HG03521 (cell line): Measurements from ENCODE around the gene ANK2.
A peak's percentile ranks its signal among the peaks of the same experiment; 100 is the strongest.

ENCODE experiments used
- ATAC-seq: cut with Tn5 transposase; IDR thresholded peaks from one replicate; pipeline ENCODE4 v1.9.1; 2021; ENCODE audit warnings: mild to moderate bottlenecking, moderate library complexity; ENCODE audit not compliant: unreplicated experiment

ANK2 gene

DNA sequence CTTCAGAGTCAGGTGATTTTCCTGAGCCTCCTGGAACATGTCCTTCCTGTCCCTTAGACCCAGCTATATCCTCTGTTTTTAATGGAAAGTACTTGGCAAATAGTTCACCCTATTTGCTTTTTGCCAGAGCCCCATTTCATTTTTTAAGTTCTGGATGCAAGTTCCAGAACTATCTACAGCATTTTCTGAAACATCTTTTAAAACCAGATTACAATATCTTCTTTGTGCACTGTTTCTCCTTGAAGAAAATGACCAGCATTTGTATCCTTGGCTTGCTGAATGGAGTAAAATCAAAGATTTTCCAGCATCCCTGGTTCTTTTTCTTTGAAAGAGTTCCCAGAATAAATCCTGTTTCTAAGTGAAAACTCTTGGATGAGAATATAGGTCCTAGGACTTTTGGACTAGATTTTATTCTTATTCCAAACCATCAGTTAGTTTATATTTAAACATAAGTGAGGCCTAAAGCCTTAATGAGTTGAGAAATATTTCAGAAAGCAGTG, 224.3 kb downstream of the ANK2 start:
- ATAC-seq: no peak

DNA sequence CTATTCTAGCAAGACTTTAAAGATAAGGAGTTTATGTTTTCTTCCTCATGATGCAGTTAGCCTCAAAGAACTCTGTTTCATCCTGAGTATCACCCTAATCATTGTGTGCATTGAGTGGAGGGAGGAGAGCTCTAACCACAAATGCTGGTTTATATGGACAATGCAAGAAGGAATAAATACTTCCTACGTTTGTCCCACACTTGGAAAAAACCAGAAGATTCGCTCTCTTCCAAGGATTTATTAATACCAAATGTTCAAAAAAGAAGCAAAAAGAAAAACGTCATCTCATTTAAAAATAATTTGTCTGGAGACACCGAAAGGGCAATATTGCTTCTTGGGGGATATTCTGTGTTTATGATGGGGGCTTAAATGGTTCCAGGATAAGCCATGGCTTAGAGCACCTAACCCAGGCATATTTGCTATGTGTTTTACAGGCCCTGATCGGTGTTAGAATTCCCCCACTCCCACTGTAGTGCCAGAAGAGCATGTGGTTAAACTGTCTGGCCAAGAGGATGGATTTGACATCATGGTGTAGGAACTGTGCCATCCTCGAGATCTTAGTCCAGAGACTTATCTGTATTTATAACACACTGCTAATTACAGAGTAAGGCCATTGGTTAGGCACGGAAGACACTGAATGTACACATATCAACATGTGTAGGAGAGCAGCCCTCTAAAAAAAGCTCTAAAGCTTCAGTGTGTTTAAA, 227.2 kb downstream of the ANK2 start:
- no peak for ATAC-seq

DNA sequence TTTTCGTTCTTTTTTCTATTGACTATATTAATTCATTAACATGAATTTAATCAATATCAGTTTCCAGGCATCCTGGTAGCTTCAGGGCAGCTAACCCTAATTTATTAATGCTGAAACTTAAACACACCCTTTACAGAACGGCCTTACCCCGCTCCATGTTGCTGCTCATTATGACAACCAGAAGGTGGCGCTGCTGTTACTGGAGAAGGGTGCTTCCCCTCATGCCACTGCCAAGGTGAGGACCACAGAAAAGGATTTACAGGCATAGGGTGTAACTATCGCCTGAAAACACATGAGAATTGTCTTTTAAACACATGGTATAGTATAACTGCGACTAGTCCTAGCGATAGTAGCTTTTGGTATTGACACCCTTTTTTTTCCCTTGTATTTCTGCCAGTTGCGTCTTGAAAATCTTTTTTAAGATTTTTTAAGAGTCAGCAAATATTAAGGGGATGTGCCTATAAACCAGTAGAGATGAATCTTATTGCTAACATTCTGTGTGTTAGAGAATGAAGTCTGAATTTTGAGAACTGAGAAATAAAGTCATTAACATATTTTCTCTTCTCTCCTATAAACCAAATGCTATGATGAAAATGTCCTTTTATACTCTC, 229.0 kb downstream of the ANK2 start:
- peak; percentile 99 for ATAC-seq

DNA sequence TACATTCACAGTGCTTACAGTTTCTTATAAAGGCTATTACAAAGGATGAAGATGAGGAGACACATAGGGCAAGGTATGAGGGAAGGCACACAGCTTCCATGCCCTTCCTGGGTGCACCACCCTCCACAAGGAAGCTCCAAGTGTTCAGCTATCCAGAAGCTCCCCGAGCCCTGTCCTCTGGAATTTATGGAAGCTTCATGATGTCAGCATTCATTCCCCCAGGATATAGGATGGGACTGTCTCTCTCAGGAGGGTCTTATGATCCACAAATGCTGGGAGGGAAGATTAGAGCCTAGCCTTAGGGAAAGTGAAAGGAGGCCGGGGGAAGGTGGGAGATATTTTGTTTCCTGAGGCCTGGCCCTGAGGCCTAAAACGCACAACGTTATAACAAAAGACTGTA, 236.0 kb downstream of the ANK2 start:
- no peak for ATAC-seq

DNA sequence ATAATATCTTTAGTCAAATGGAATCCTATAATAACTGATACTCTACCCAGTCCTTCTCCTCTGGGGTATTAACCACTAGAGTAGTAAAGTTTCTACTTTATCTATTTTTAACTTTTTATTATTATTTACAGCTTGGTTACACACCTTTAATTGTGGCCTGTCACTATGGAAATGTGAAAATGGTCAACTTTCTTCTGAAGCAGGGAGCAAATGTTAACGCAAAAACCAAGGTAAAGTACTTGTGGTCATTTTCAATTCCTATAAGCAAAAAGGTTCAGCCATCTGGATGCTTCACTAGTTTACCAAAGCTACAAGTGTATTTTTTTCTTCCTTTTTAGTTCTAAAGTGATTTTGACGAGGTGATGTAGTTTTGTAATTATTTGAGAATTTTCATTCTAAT, 238.8 kb downstream of the ANK2 start:
- no peak for ATAC-seq

DNA sequence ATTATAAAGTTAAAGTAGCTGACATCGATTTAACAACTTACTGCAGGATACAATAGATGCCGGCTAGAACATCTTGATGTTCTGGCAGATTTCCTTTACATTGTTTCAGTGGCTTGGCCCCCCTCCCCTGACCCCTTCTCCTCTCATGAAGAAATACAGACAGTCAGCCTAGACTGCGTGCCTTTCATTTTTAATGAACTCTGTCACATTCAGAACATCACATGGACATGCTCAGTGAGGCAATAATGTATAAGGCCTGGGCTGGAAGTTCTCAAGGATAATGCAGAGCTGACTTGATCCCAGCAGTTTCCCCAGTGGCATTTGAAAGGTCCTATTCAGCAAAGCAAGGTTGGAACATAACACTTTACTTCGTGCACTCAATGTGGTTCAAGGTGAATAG, 239.2 kb downstream of the ANK2 start:
- no peak for ATAC-seq

DNA sequence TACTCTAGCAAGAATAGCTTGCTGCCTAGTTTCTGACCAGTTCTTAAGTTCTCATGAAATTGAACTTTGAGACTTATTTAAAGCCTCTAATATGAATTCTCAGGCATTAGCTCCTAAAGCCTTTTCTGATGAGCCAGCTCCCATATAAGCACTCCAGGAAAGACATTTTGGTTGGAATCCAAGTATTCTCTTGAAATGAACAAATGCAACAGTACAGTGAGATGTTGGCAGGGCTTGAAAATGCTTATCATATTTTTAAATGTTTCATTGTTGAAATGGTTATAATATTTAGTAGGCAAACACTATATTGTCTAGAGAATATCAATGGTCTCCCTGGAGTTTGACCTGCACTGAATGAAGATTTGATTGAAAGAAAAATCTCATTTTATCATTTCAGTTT, 240.3 kb downstream of the ANK2 start:
- no peak for ATAC-seq

DNA sequence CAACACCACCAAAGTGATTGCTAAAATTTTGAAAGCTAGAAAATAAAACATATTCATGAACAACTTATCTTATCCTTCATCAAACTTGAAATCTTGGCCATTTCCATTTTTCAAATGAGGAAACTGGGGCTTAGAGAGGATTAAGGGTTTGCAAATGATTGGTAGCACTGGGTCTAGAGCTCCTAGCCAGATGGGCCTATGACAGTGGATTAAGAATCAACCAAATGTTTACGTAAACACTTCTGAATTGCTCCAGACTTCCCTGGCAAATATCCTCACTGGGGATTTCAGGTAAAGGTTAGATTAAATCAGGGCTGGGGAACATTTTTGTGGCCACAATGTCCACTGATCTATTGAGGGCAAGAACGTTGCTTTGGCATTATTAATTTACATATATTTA, 241.2 kb downstream of the ANK2 start:
- ATAC-seq: no peak

DNA sequence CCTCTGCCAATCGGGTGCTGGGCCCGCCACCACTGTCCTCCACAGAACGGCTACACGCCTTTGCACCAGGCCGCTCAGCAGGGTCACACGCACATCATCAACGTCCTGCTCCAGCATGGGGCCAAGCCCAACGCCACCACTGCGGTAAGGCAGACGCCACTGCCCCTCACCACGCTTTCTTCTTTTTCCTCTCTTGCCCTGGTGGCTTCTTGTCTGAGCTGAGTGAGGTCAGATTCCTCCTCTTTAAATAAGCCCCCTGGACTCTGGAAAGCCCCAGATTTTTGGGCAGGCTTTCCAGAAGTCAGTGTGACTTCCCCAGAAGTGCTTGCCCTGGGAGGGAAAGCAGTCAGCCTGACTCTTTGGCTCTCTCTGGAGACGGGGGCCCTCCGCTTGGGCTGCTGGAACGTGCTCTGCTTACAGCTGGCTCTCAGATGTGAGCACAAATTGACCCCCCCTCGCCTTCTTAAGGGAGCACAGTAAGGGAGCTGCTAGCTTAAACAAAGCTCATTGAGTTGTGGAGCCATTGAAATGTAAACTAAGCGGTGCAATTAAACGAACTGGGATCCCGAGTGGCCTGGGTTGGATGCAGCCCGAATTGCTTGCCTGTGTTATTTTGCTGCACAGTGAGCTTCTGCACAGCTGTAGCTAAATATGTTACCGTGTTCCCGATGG, 243.1 kb downstream of the ANK2 start:
- no peak for ATAC-seq

DNA sequence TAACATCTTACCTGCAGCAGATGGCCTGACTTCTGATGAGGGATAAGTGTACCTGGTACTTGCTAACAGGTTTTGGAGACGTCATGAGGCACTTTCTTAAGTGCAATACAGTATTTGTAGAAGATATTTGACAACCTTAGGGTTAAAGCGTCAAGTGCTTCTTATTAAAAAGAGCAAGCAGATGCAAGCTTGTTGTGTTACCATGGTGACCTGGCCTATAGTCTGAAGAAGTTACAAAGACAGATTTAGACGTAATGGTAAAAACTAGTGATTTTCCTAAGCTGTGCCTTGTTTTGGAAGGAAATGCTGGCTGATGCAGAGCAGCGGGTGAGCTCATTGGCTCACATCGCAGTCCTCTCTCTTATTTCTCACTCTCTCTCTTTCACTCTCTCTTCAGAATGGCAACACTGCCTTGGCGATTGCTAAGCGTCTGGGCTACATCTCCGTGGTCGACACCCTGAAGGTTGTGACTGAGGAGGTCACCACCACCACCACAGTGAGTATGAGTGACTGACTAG, 243.6 kb downstream of the ANK2 start:
- ATAC-seq: no peak

DNA sequence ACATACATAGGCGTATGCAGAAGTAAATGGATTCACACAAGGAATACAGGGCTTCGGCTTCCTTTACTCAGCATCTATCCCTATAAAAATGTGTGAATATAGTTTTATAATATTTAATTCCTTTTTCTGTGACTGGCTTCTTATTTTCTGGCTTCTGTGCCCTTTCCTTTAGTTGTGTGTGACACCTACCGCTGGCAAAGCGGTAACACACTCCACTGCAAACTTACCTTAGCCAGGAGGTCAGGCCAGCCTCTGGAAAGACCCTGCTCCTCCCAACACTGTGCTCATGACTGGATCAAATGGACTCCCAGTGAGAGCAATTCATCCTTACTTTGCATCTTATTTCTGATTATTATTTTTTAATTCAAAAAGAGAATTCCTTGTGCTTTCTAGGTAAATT, 244.2 kb downstream of the ANK2 start:
- ATAC-seq: no peak

DNA sequence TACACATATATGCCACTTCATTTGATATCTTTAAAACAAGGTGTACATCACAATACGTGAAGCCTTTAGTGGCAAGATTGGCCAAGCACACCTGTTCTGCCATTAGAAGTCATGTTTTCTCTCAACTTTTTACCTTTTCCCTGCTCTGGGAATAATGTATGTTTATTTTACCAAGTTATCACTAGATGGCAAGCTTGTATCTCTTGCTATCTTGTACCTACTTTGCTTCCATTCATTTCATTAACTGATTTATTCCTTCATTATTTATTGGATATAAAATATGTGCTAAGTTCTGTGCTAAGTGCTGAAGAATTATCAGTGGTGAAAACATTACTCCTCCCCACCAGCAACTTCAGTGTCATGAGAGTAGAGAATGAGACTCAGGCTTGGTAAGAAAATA, 245.5 kb downstream of the ANK2 start:
- no peak for ATAC-seq

DNA sequence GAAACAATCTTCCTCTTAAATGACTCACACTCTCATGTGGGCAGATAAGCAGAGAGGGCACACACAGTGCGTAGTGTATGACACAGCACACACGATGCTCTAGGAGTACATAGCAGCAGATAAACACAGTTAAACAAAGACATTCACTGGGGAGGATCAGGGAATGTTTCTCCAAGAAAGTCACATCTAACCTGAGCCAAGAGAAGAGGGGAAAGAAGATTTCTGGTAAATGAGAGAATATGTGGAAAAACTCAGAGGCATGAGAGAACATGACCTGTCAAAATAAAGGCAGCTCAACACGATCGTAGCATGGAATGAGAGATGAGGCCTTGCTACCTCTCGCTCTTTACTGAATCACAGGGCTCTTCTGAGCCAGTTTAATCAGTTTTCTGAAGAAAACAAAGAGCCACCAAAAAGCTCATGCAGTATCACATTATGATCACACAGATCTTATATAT, 251.0 kb downstream of the ANK2 start:
- no peak for ATAC-seq

DNA sequence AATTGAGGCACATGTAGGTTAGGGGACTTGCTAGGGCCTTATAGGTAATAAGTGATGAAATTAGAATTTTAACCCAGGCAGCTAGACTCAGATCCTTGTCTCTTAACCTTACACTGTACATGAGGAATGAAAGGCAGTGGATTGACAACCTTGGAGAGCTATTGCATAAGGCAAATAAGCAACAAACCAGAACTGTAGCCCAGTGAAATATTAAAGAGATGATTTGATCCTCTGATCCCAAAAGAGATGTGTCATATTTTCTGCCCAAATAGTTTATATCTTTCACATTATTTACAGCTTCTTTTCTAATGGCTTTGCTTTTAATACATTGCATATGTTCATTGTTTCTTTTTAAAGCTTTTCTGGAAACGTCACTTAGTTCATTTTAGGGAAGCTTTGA, 252.6 kb downstream of the ANK2 start:
- ATAC-seq: no peak

DNA sequence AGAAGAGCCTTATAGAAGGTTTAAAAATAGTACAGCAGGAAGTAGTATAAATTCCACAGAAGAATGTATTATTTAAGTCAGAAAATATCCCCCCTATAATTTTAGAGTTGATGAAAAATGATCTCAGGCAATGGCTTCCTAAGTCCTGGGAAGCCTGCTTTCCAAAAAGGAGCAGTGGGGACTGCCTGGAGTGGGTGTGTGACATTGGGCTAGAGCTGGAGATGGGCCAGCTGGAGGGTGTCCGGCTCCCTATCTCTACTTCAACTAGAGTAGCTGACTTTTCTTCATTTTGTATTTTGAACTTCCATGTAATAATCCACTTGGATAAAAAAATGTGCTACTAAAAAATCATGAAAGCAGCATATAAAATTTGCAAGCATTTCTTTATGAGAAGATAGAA, 253.9 kb downstream of the ANK2 start:
- no peak for ATAC-seq

DNA sequence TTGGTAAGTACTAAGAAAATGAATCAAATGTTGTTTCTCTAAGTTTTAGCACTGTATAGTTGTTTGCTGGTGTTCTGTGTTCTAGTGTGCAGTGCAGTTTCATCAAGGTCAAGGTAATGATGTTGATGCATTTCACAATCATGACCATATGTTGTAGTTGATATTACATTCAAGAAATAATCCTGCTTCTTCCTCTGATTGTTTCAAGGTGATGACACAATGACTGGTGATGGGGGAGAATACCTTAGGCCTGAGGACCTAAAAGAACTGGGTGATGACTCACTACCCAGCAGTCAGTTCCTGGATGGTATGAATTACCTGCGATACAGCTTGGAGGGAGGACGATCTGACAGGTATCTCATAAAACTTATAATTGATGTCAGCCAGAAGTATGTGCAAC, 261.6 kb downstream of the ANK2 start:
- no peak for ATAC-seq

DNA sequence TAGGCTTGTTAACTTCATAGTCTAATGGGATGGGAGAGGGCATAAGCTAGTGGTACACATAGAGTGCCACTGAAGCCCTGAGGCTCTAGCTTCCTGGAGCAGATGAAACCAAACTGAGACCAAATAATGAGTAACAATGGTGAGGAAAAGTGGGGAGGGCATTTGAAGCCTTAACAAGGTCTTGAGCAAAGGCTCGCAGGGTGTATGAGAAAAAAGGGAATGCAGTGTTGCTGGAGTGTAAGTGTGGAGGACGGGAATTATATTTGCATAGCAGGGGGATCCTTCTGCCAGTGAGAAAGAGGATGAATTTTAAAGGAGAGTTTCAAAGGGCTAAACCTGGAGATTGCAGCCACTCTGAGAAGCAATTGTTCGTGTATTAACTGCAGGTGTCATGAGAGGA, 263.1 kb downstream of the ANK2 start:
- no peak for ATAC-seq

DNA sequence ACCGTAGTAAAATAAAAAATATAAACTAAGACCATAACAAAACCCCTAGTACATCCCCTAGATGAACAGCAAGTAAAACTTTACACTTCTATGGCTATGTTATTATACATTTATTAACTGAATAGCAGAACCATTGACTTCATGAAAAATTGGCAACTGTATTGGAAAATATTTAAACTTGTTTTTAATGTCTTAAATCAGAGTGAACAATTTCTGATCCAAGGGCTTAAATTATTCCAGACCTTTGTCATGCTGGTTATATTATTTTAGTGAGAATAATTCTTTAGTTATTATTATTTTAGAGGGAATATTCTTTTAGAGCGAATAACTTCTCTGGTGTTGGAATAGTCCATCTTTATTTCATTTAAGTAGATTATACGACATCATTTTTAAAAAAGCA, 265.0 kb downstream of the ANK2 start:
- no peak for ATAC-seq

DNA sequence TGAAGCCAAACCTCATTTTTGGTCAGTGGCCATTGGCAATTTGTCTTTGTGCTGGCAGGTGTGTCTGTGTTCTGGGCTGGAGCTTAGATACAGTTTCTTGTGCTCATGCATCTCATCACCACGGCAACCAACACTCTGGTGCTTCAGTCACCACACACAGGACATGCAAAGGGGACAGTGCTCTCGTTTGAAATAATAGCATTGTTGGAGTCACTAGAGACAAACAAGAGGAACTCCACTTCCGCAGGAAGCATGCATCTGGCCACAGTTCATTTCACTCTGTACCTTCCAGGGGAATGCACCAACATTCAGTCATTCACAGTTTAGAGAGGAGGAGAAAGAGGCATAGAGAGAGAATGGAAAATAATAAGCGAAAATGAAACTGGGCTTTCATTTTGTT, 267.4 kb downstream of the ANK2 start:
- ATAC-seq: peak; percentile 99

DNA sequence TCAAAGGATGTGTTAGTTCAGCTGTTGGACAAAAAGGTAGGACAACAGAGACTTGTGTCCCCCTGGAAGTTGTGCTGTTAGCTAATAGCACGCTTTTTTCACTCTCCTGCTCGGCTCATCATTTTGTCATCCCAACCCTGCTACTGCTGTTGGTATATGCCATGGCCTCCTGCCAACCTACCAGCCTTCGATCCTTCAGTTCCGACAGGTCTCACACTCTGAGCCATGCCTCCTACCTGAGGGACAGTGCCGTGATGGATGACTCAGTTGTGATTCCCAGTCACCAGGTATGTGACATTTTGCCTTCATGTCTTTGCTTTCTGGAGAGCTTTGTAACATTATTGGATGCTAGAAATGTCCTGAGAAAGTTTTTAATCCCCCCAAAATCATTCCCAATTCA, 268.1 kb downstream of the ANK2 start:
- ATAC-seq: no peak

DNA sequence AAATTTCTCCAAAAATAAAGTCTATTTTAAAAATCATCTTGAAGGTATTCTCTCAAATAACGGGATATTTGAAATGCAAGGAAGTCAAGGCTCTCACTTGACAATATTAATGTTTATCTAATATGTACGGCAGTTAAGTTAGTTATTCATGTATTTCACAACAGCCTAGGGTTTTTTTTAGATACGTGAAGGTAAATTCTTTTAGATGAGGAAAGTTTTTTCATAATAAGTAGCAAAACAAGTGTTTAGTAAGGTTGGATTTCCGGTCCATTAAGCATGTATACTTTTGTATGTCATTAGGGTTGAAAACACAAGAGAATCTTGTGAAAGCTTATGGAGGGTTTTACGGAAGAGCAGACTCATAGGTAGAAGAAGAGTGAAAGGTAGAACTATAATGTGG, 273.3 kb downstream of the ANK2 start:
- no peak for ATAC-seq
